GM21423 (cell line): ENCODE results near the gene BTK.
"Not testable (repeated sequence)": the region's sequence is repeated elsewhere in the genome, so short reads cannot be mapped to it uniquely, and the experiment has no call there.

Source experiments
- ATAC-seq: cut with Tn5 transposase; IDR thresholded peaks from one replicate; pipeline ENCODE4 v1.9.1; 2021; ENCODE audit warnings: mild to moderate bottlenecking, moderate library complexity; ENCODE audit not compliant: unreplicated experiment

Gene BTK

GRCh38 chrX:101347859-101348451, 38.0 kb downstream of the BTK start:
- ATAC-seq, result peak; percentile 22

GRCh38 chrX:101337776-101338271, 48.2 kb downstream of the BTK start:
- no peak for ATAC-seq

- not testable (repeated sequence) for ATAC-seq
Measured at GRCh38 chrX:101334310-101334709, 51.7 kb downstream of the BTK start.

GRCh38 chrX:101326600-101326999, 59.4 kb downstream of the BTK start:
- not testable (repeated sequence) for ATAC-seq

GRCh38 chrX:101303790-101304189, 82.2 kb downstream of the BTK start:
- ATAC-seq, result no peak
